ENCODE data around the gene TCF7L2.

The TCF7L2 gene

GRCh38 chr10:113028456-113029440 lies 78.7 kb downstream of the TCF7L2 start:
- Histone ChIP-seq H3K27ac (ENCODE audit: low read depth, low read length) (no peak overlapping the region), H3K4me2 (ENCODE audit: low read depth, low read length, poor library complexity, severe bottlenecking) (no peak overlapping the region)

GRCh38 chr10:113030453-113030852 lies 80.4 kb downstream of the TCF7L2 start:
- H3K4me2 ChIP-seq (ENCODE audit: low read depth, low read length, poor library complexity, severe bottlenecking): no peak overlapping the region
- no peaks in the 10 kb centered on the region for H3K9me3 ChIP-seq (ENCODE audit: insufficient read depth, low read length)
- H3K79me2 ChIP-seq (ENCODE audit: insufficient read depth, low read length): no peaks in the 10 kb centered on the region
- no peak overlapping the region for H3K4me3 ChIP-seq (ENCODE audit: insufficient read depth, low read length, poor library complexity, severe bottlenecking)
- H3K9me2 ChIP-seq (replicated peaks; ENCODE audit: insufficient read depth, low read length): no peaks in the 10 kb centered on the region
- TF ChIP-seq CTCF (IDR thresholded peaks at IDR 0.05; ENCODE audit: insufficient read depth, low read length, poor library complexity, severe bottlenecking): no peak
- TF ChIP-seq EZH2phosphoT487 (conservative IDR thresholded peaks at IDR 0.05; ENCODE audit: low read length): no peak
- H4K20me1 ChIP-seq (ENCODE audit: low read depth, low read length): no peaks in the 10 kb centered on the region
- no peak overlapping the region for H2AFZ ChIP-seq (ENCODE audit: low read depth, low read length, severe bottlenecking)
- H3K36me3 ChIP-seq (ENCODE audit: low read length): no peaks in the 10 kb centered on the region
- no peaks in the 10 kb centered on the region for H3K27me3 ChIP-seq (ENCODE audit: low read length)
- H3K9ac ChIP-seq (ENCODE audit: low read length): no peak overlapping the region
- H3K27ac ChIP-seq (ENCODE audit: low read depth, low read length): no peak overlapping the region
- no peaks in the 10 kb centered on the region for H3F3A ChIP-seq (ENCODE audit: insufficient read depth)

More at GRCh38 chr10:113028456-113029440, 78.7 kb downstream of the TCF7L2 start:
- Histone ChIP-seq H3K36me3 (ENCODE audit: low read length) (no peaks in the 10 kb centered on the region), H3K9me3 (ENCODE audit: insufficient read depth, low read length) (no peaks in the 10 kb centered on the region), H3K27me3 (ENCODE audit: low read length) (no peaks in the 10 kb centered on the region), H3K79me2 (ENCODE audit: insufficient read depth, low read length) (no peaks in the 10 kb centered on the region), H2AFZ (ENCODE audit: low read depth, low read length, severe bottlenecking) (no peak overlapping the region), H4K20me1 (ENCODE audit: low read depth, low read length) (no peaks in the 10 kb centered on the region), H3K4me3 (ENCODE audit: insufficient read depth, low read length, poor library complexity, severe bottlenecking) (no peak overlapping the region), H3K9me2 (replicated peaks; ENCODE audit: insufficient read depth, low read length) (no peaks in the 10 kb centered on the region), H3K9ac (ENCODE audit: low read length) (no peak overlapping the region), H3F3A (ENCODE audit: insufficient read depth) (no peaks in the 10 kb centered on the region)
- TF ChIP-seq EZH2phosphoT487 (conservative IDR thresholded peaks at IDR 0.05; ENCODE audit: low read length) (no peak), CTCF (IDR thresholded peaks at IDR 0.05; ENCODE audit: insufficient read depth, low read length, poor library complexity, severe bottlenecking) (no peak)

- H3K9ac ChIP-seq (ENCODE audit: low read length): no peak overlapping the region
- TF ChIP-seq EZH2phosphoT487 (conservative IDR thresholded peaks at IDR 0.05; ENCODE audit: low read length) (no peak), CTCF (IDR thresholded peaks at IDR 0.05; ENCODE audit: insufficient read depth, low read length, poor library complexity, severe bottlenecking) (no peak)
- H2AFZ ChIP-seq (ENCODE audit: low read depth, low read length, severe bottlenecking): no peak overlapping the region
- no peaks in the 10 kb centered on the region for H3K27me3 ChIP-seq (ENCODE audit: low read length)
- H3K36me3 ChIP-seq (ENCODE audit: low read length): no peaks in the 10 kb centered on the region
- no peak overlapping the region for H3K4me2 ChIP-seq (ENCODE audit: low read depth, low read length, poor library complexity, severe bottlenecking)
- H3K27ac ChIP-seq (ENCODE audit: low read depth, low read length): no peak overlapping the region
- H3F3A ChIP-seq (ENCODE audit: insufficient read depth): no peaks in the 10 kb centered on the region
- no peaks in the 10 kb centered on the region for H3K79me2 ChIP-seq (ENCODE audit: insufficient read depth, low read length)
- H4K20me1 ChIP-seq (ENCODE audit: low read depth, low read length): no peaks in the 10 kb centered on the region
- H3K4me3 ChIP-seq (ENCODE audit: insufficient read depth, low read length, poor library complexity, severe bottlenecking): no peak overlapping the region
- H3K9me3 ChIP-seq (ENCODE audit: insufficient read depth, low read length): no peaks in the 10 kb centered on the region
- H3K9me2 ChIP-seq (replicated peaks; ENCODE audit: insufficient read depth, low read length): no peaks in the 10 kb centered on the region
Observed at GRCh38 chr10:113031147-113031546, 81.1 kb downstream of the TCF7L2 start.

Measured in SU-DHL-6 (cell line).